ENCODE measurements around the gene ADAMTS4. TPM values are rescaled to one million over a fixed set of nuclear protein-coding genes. Genes with fewer than 3 reads are reported as not detected.
A peak's percentile ranks its signal among the peaks of the same experiment; 100 is the strongest.

The ADAMTS4 gene
- total RNA-seq, 1 donor from 2014 or later, result 109 TPM

DNA sequence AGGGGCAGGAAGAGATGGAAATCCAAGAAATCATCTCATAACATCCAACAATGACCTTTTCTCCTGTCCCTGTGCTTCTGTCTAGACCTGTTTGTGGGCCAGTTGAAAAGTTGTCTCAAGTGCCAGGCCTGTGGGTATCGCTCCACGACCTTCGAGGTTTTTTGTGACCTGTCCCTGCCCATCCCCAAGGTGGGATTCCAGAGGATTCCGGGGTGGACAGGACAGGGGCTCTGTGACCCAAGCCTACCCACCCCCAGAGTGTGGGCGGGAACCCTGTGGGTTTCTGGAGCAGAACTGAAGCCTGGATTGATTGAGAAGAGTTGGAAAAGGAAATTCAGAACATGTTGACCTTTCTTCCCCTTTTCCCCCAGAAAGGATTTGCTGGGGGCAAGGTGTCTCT, 35.1 kb downstream of the ADAMTS4 start:
- intact Hi-C loops (cut with DNase I), result loop anchor here (10.0 kb wide), 1 partner anchor 119 kb away; the partner anchor contains the start of gene USF1
- H3K4me3 ChIP-seq, result no peak overlapping the region
- peaks cover 6 to 25% of the 10 kb centered on the region in 2 donors for H3K4me1 ChIP-seq
- no peak overlapping the region for H3K27ac ChIP-seq
- TF ChIP-seq, protein P1, sequence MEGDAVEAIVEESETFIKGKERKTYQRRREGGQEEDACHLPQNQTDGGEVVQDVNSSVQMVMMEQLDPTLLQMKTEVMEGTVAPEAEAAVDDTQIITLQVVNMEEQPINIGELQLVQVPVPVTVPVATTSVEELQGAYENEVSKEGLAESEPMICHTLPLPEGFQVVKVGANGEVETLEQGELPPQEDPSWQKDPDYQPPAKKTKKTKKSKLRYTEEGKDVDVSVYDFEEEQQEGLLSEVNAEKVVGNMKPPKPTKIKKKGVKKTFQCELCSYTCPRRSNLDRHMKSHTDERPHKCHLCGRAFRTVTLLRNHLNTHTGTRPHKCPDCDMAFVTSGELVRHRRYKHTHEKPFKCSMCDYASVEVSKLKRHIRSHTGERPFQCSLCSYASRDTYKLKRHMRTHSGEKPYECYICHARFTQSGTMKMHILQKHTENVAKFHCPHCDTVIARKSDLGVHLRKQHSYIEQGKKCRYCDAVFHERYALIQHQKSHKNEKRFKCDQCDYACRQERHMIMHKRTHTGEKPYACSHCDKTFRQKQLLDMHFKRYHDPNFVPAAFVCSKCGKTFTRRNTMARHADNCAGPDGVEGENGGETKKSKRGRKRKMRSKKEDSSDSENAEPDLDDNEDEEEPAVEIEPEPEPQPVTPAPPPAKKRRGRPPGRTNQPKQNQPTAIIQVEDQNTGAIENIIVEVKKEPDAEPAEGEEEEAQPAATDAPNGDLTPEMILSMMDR (IDR thresholded peaks at IDR 0.05), result no peak
- no peaks in the 10 kb centered on the region for H3K9me3 ChIP-seq
- peaks cover 8 to 17% of the 10 kb centered on the region in 2 donors for H3K36me3 ChIP-seq
- no peak for DNase-seq (ENCODE audit: low spot score in 2 of 2)
- no peaks in the 10 kb centered on the region for H3K27me3 ChIP-seq

GRCh38 chr1:161162806-161163205, 36.0 kb downstream of the ADAMTS4 start:
- Histone ChIP-seq H3K9me3 (no peaks in the 10 kb centered on the region), H3K36me3 (peaks cover 10 to 15% of the 10 kb centered on the region in 2 donors), H3K27ac (no peak overlapping the region), H3K4me1 (peaks cover 6 to 26% of the 10 kb centered on the region in 2 donors), H3K4me3 (no peak overlapping the region), H3K27me3 (no peaks in the 10 kb centered on the region)
- intact Hi-C loops (cut with DNase I), result loop anchor here (10.0 kb wide), 1 partner anchor 118 kb away; the partner anchor contains the start of gene USF1
- DNase-seq (ENCODE audit: low spot score in 2 of 2), result no peak
- TF ChIP-seq, protein P1 (IDR thresholded peaks at IDR 0.05), result no peak

DNA sequence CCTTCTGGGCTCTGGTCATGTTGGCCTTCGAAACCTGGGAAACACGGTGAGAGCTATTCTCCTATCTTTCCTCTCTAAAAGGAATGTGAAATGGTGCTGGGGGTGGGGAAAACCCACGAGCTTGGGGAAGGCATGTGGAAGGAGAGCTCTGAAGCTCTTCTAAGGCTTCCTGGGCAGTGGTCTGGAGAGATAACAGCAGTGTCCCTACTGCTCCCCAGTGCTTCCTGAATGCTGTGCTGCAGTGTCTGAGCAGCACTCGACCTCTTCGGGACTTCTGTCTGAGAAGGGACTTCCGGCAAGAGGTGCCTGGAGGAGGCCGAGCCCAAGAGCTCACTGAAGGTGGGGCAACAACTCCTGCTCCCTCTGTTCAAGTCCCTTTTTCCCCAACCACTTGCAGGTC, 36.8 kb downstream of the ADAMTS4 start:
- TF ChIP-seq, protein P1 (IDR thresholded peaks at IDR 0.05), result no peak
- intact Hi-C loops (cut with DNase I), result loop anchor here (10.0 kb wide), 1 partner anchor 117 kb away; the partner anchor contains the start of gene USF1
- Histone ChIP-seq H3K9me3 (no peaks in the 10 kb centered on the region), H3K4me1 (peaks cover 3 to 24% of the 10 kb centered on the region in 2 donors), H3K27me3 (no peaks in the 10 kb centered on the region), H3K4me3 (no peak overlapping the region), H3K36me3 (peaks cover 10 to 19% of the 10 kb centered on the region in 2 donors), H3K27ac (no peak overlapping the region)
- DNase-seq (ENCODE audit: low spot score in 2 of 2), result no peak

GRCh38 chr1:161161652-161162051, 37.2 kb downstream of the ADAMTS4 start:
- no peak for DNase-seq (ENCODE audit: low spot score in 2 of 2)
- H3K4me1 ChIP-seq, result peaks cover 3 to 21% of the 10 kb centered on the region in 2 donors
- no peak overlapping the region for H3K4me3 ChIP-seq
- peaks cover 10 to 19% of the 10 kb centered on the region in 2 donors for H3K36me3 ChIP-seq
- TF ChIP-seq, protein P1 (IDR thresholded peaks at IDR 0.05), result no peak
- H3K9me3 ChIP-seq, result no peaks in the 10 kb centered on the region
- H3K27ac ChIP-seq, result no peak overlapping the region
- H3K27me3 ChIP-seq, result no peaks in the 10 kb centered on the region
- intact Hi-C loops (cut with DNase I), result loop anchor here (10.0 kb wide), 1 partner anchor 117 kb away; the partner anchor contains the start of gene USF1

- no peaks in the 10 kb centered on the region for H3K27me3 ChIP-seq
- H3K4me3 ChIP-seq, result peak overlapping the region in 1 of 2 donors; percentile 86
- intact Hi-C loops (cut with DNase I), result loop anchor here (10.0 kb wide), 1 partner anchor 116 kb away; the partner anchor contains the start of gene USF1
- H3K36me3 ChIP-seq, result peaks cover 10 to 19% of the 10 kb centered on the region in 2 donors
- TF ChIP-seq, protein P1 (IDR thresholded peaks at IDR 0.05), result no peak
- H3K27ac ChIP-seq, result no peak overlapping the region
- no peaks in the 10 kb centered on the region for H3K9me3 ChIP-seq
- H3K4me1 ChIP-seq, result peaks cover 3 to 21% of the 10 kb centered on the region in 2 donors
- no peak for DNase-seq (ENCODE audit: low spot score in 2 of 2)
These were observed 38.1 kb downstream of the ADAMTS4 start for GRCh38 chr1:161160671-161161145.

All from ascending aorta (tissue), 2 donors.